HEK293 (cell line): ENCODE measurements around the gene NCLN.

ENCODE experiments used
- CTCF ChIP-seq: fragments of 450-650 bp; formaldehyde crosslinking; IDR thresholded peaks from 2 replicates; pipeline ENCODE4 v1.5.1; 2016; ENCODE audit warnings: missing biosample characterization, missing genetic modification characterization
- MEIS1 ChIP-seq: sonication (generic); formaldehyde crosslinking; IDR thresholded peaks from 2 replicates; pipeline ENCODE4 v1.8.1; 2022; ENCODE audit warnings: missing genetic modification reagents, mild to moderate bottlenecking, borderline replicate concordance
- REPIN1 ChIP-seq: fragments of 450-650 bp; formaldehyde crosslinking; IDR thresholded peaks from 2 replicates; pipeline ENCODE4 v1.5.1; 2017; ENCODE audit warnings: missing biosample characterization, missing genetic modification characterization, low read depth
- ZBTB10 ChIP-seq: fragments of 450-650 bp; formaldehyde crosslinking; IDR thresholded peaks from 2 replicates; pipeline ENCODE4 v1.5.1; 2016; ENCODE audit warnings: missing biosample characterization, missing genetic modification characterization
- ZBTB7A ChIP-seq: fragments of 450-650 bp; formaldehyde crosslinking; IDR thresholded peaks from 2 replicates; pipeline ENCODE4 v1.5.1; 2016; ENCODE audit warnings: low read depth, missing biosample characterization, missing genetic modification characterization
- ZBTB8A ChIP-seq: fragments of 450-650 bp; formaldehyde crosslinking; IDR thresholded peaks from 2 replicates; pipeline ENCODE4 v1.5.1; 2016; ENCODE audit warnings: missing biosample characterization, missing genetic modification characterization
- ZNF133 ChIP-seq: fragments of 450-650 bp; formaldehyde crosslinking; IDR thresholded peaks from 2 replicates; pipeline ENCODE4 v1.5.1; 2016; ENCODE audit warnings: missing biosample characterization, missing genetic modification characterization
- ZNF202 ChIP-seq: fragments of 450-650 bp; formaldehyde crosslinking; IDR thresholded peaks from 2 replicates; pipeline ENCODE4 v1.5.1; 2016; ENCODE audit warnings: missing biosample characterization, missing genetic modification characterization, borderline replicate concordance
- ZNF221 ChIP-seq: fragments of 450-650 bp; formaldehyde crosslinking; IDR thresholded peaks from 2 replicates; pipeline ENCODE4 v1.5.1; 2017; ENCODE audit warnings: missing biosample characterization, missing genetic modification characterization, borderline replicate concordance
- ZNF280C ChIP-seq: fragments of 450-650 bp; formaldehyde crosslinking; IDR thresholded peaks from 2 replicates; pipeline ENCODE4 v1.5.1; 2016; ENCODE audit warnings: missing biosample characterization, missing genetic modification characterization
- ZNF302 ChIP-seq: fragments of 450-650 bp; formaldehyde crosslinking; IDR thresholded peaks from 2 replicates; pipeline ENCODE4 v1.5.1; 2016; ENCODE audit warnings: missing biosample characterization, missing genetic modification characterization, low read depth
- ZNF416 ChIP-seq: fragments of 450-650 bp; formaldehyde crosslinking; IDR thresholded peaks from 2 replicates; pipeline ENCODE4 v1.5.1; 2016; ENCODE audit warnings: missing biosample characterization, missing genetic modification characterization
- ZNF791 ChIP-seq: fragments of 450-650 bp; formaldehyde crosslinking; IDR thresholded peaks from 2 replicates; pipeline ENCODE4 v1.5.1; 2016; ENCODE audit warnings: missing biosample characterization, missing genetic modification characterization

GRCh38 chr19:3213159-3213558 lies 27.4 kb downstream of the NCLN start:
- TF ChIP-seq CTCF (no peak), ZBTB7A (tag by site-specific recombination) (no peak), ZNF133 (tag by site-specific recombination) (no peak), ZNF791 (tag by site-specific recombination) (no peak), REPIN1 (tag by site-specific recombination) (no peak), ZBTB10 (tag by site-specific recombination) (no peak), ZBTB8A (no peak), MEIS1 (CRISPR knock-in tag) (no peak), ZNF280C (tag by site-specific recombination) (no peak), ZNF302 (tag by site-specific recombination) (no peak), ZNF416 (tag by site-specific recombination) (no peak), ZNF202 (no peak), ZNF221 (tag by site-specific recombination) (no peak)
